Left ventricle myocardium superior (tissue), 1 donor: ENCODE measurements around the gene RPL34. TPM values are rescaled to one million over a fixed set of nuclear protein-coding genes. Genes with fewer than 3 reads are reported as not detected.
"Not testable (repeated sequence)": the region's sequence is repeated elsewhere in the genome, so short reads cannot be mapped to it uniquely, and the experiment has no call there.

ENCODE experiments used
- ATAC-seq: fragments of 200-7000 bp; cut with Tn5 transposase; one replicate; pipeline ENCODE4 v1.9.1; 2020; ENCODE audit warnings: mild to moderate bottlenecking, moderate library complexity
- DNase-seq: peaks from one replicate; pipeline ENCODE4 v3.0.0-alpha.2; 2020
- intact Hi-C: fragments of 100-400 bp; cut with micrococcal nuclease; formaldehyde crosslinking; loops from one replicate; pipeline ENCODE4 v1.11.0; 2022
- long read RNA-seq: library from polyadenylated mRNA; unstranded; transcript quantifications from one replicate; pipeline ENCODE4 v2.0.0, GENCODE V29; 2021
- total RNA-seq: library from RNA; stranded (reverse); fragmentation: NEBNext Ultra II Directional; extraction: Animal tissue kit (Norgen Biotek cat#: 25700); gene quantifications from one replicate; pipeline ENCODE4 v1.2.1, GENCODE V29; 2021
- donor health status: DM: no; HTN: yes; CAD: no; lungs with severe emphysema.

The RPL34 gene
- total RNA-seq: 718 TPM
- long read RNA-seq, transcript RPL34-206 (2 exons, 629 nt): minor isoform, 36 of 410 reads
- long read RNA-seq, transcript RPL34-202 (5 exons, 441 nt): major isoform, 280 of 410 reads
- long read RNA-seq, partial matches to known transcripts: 83 of 410 reads
- long read RNA-seq, other reads (novel, unspliced or antisense): 7 of 410 reads

- peak; percentile 97 for DNase-seq
- ATAC-seq: peak; percentile 100
- intact Hi-C loops: no loop called here
Measured at GRCh38 chr4:108620101-108620932, at the start of gene RPL34. Gene RPL34 (plus strand): TSS chr4:108620576. CDS start chr4:108621960, 1,384 bp downstream.

- intact Hi-C loops: loop anchor here (10.0 kb wide), 1 partner anchor 546 kb away; no protein-coding TSS in a partner anchor
- no peak for ATAC-seq
Measured at GRCh38 chr4:108570993-108571569, 49.3 kb upstream of the RPL34 start.

GRCh38 chr4:108574402-108574801 lies 46.0 kb upstream of the RPL34 start:
- intact Hi-C loops: loop anchor here (10.0 kb wide), 1 partner anchor 550 kb away; no protein-coding TSS in a partner anchor
- no peak for ATAC-seq
- DNase-seq: no peak

More at GRCh38 chr4:108570993-108571569, 49.3 kb upstream of the RPL34 start:
- DNase-seq: no peak

GRCh38 chr4:108581083-108581482 lies 39.3 kb upstream of the RPL34 start:
- ATAC-seq (no peak), DNase-seq (no peak)
- intact Hi-C loops: no loop called here

- DNase-seq (no peak), ATAC-seq (no peak)
- intact Hi-C loops: loop anchor here (5.0 kb wide), 1 partner anchor 194 kb away; no protein-coding TSS in a partner anchor
Measured at GRCh38 chr4:108586778-108587177, 33.6 kb upstream of the RPL34 start.

GRCh38 chr4:108588878-108589277 lies 31.5 kb upstream of the RPL34 start:
- intact Hi-C loops: loop anchor here (5.0 kb wide), 1 partner anchor 197 kb away; no protein-coding TSS in a partner anchor

GRCh38 chr4:108589961-108590360 lies 30.4 kb upstream of the RPL34 start:
- no peak for ATAC-seq
- intact Hi-C loops: loop anchor here (5.0 kb wide), 1 partner anchor 198 kb away; no protein-coding TSS in a partner anchor
- no peak for DNase-seq

More at GRCh38 chr4:108588878-108589277, 31.5 kb upstream of the RPL34 start:
- DNase-seq: no peak
- no peak for ATAC-seq

GRCh38 chr4:108590776-108591175 lies 29.6 kb upstream of the RPL34 start:
- ATAC-seq: no peak
- DNase-seq: no peak
- intact Hi-C loops: no loop called here

GRCh38 chr4:108592674-108592986 lies 27.7 kb upstream of the RPL34 start:
- ATAC-seq: no peak
- DNase-seq: no peak
- intact Hi-C loops: no loop called here

GRCh38 chr4:108594296-108594695 lies 26.1 kb upstream of the RPL34 start:
- ATAC-seq, intact Hi-C loops: not testable (repeated sequence)

GRCh38 chr4:108596344-108596743 lies 24.0 kb upstream of the RPL34 start:
- no peak for DNase-seq
- ATAC-seq: no peak
- intact Hi-C loops: no loop called here

More at GRCh38 chr4:108594296-108594695, 26.1 kb upstream of the RPL34 start:
- not testable (repeated sequence) for DNase-seq

GRCh38 chr4:108601106-108601505 lies 19.3 kb upstream of the RPL34 start:
- ATAC-seq: no peak
- intact Hi-C loops: no loop called here
- DNase-seq: no peak

- ATAC-seq: no peak
- no peak for DNase-seq
- intact Hi-C loops: no loop called here
Measured at GRCh38 chr4:108601532-108601931, 18.8 kb upstream of the RPL34 start.

GRCh38 chr4:108602163-108602562 lies 18.2 kb upstream of the RPL34 start:
- no peak for DNase-seq
- no peak for ATAC-seq
- intact Hi-C loops: no loop called here

- ATAC-seq (no peak), DNase-seq (no peak)
- intact Hi-C loops: no loop called here
Measured at GRCh38 chr4:108607079-108607815, 13.1 kb upstream of the RPL34 start.

GRCh38 chr4:108611365-108611764 lies 9.0 kb upstream of the RPL34 start:
- intact Hi-C loops: no loop called here
- DNase-seq (no peak), ATAC-seq (no peak)

- DNase-seq (no peak), ATAC-seq (no peak)
- intact Hi-C loops: no loop called here
Measured at GRCh38 chr4:108612365-108612764, 8.0 kb upstream of the RPL34 start.

- DNase-seq (no peak), ATAC-seq (peak; percentile 19)
- intact Hi-C loops: no loop called here
Measured at GRCh38 chr4:108619372-108620100, 840 bp upstream of the RPL34 start.
